Fibroblast of skin of right biceps (primary cell): Measurements from ENCODE around the gene PRSS48.
A peak's percentile ranks its signal among the peaks of the same experiment; 100 is the strongest.
"Not testable (repeated sequence)": the region's sequence is repeated elsewhere in the genome, so short reads cannot be mapped to it uniquely, and the experiment has no call there.

ENCODE experiments used
- DNase-seq: peaks from one replicate; pipeline ENCODE4 v3.0.0-alpha.2; 2013

PRSS48 gene

DNA sequence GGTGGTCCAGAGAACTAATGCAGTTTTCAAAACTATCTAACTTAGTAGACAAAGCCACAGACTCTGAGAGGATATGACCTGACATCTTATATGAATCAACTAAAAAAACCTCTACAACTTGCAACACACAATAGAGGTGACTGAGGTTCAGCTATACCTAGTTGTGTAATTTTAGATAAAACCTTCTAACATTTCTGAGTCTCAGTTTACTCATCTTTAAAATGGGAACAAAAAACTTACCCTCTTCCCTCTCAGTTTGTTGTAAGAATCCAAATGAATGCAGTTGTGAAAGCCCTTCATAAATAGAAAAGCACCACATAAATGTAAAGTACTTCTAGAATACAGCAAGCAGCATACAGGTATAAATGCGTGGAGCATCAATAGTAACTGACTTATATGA, 42.5 kb downstream of the PRSS48 start:
- no peak for DNase-seq

DNA sequence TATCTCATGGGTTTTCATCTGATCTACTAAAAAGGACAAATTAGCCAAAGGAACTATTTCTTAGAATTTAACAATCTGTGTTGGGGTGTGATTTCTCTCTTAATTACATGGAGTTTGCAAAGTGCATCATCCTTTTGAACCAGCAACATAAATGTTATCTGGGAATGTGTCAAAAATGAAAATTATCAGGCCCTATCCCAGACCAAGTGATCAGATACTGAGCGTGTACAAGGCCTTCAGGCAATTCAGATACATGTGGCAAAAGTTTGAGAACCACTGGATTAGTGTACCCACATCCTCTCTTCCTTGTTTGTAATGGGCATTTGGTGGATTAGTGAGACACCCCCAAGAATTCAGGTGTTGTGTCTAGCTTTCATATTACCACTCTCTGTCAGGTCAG, 44.6 kb downstream of the PRSS48 start:
- DNase-seq, result no peak

DNA sequence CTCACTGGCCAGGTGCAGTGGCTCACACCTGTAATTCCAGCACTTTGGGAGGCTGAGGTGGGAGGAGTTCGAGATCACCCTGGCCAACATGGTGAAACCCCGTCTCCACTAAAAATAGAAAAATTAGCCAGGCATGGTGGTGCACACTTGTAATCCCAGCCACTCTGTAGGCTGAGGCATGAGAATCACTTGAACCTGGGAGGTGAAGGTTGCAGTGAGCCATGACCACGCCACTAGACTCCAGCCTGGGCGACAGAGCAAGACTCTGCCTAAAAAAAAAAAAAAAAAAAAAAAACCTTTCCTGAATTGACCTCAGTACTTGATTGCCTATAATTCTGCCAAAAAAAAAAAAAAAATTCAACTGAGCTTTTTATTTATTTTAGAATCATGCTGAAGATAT, 45.2 kb downstream of the PRSS48 start:
- not testable (repeated sequence) for DNase-seq

DNA sequence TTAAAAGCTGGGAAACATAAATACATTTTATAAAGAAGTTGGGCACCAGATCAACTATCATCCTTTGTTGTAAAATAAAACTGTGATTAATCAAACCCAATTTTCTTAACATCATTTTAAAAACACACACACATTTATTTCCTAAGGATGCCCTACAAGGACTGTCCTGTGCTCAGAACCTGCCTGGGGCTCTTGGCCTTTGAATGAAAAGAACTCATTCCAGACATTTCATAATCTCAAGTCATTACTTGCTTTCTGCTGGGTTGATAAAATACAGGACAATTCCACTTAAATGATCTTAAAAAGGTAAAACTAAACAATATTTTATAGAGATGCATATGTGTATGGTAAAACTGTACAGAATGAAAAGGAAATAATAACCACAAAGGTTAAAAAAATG, 45.6 kb downstream of the PRSS48 start:
- DNase-seq, result no peak

DNA sequence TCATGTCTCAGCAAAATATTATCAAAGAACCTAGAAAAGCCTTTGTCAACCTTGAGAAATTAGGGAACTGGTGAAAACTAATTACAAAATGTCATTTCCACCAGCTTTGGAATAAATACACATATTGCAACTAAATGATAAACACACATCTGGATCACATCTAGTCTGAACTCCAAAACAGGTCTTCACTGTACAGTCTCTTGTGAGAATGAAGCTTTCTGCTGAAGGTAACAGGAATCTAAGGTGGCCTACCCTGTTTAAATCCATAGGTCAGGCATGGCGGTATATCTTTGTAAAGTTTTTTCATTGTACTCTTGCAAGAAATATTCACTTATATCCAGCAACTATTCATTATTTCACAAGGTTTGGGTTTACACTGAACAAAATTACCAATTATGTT, 46.7 kb downstream of the PRSS48 start:
- no peak for DNase-seq

DNA sequence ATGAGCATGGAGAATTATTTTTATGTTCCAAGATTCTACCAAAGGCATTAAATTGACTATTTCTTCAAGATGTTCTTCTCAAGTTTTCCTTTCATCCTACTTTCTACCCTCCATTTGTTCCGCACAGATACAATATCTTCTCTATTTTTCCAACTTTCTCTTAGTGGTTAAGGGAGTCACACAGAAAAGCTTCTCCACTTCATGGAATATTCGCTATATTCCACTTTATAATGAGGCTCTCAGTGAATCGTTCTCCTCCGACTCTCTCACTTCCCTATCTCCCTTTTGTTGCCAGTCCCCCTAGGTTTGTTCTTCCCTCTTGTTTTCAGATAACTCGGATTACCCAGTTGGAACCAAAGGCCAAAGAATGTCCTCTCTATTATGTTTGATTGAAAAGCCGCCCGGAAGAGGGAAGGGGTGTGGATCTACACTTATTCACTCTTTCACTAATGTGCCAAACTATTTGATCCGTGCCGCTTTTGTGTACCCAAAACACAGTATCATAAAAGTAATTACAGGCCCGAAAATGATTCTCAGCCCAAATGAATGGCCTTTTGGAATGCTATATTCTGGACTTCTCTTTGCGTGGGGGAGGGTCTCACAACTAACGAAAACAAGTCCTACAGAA, 47.3 kb downstream of the PRSS48 start:
- DNase-seq, result no peak

DNA sequence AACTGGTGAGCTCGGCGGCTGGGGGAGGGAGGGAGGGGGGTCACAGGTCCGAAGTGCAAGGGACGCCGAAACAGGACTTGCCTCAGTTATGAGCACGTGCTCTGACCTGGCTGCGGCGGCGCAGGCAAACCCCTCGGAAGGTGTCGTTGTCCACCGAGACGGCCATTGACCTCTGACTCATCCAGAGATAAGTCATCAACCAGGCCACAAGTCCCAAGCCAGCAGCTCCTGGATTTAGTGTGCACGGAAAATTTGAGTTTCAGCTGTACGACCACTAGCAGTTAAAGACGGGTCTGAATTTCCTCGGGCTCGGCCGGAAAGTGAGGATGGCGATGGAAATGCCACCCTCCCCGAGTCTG, 47.8 kb downstream of the PRSS48 start:
- DNase-seq, result peak; percentile 49

DNA sequence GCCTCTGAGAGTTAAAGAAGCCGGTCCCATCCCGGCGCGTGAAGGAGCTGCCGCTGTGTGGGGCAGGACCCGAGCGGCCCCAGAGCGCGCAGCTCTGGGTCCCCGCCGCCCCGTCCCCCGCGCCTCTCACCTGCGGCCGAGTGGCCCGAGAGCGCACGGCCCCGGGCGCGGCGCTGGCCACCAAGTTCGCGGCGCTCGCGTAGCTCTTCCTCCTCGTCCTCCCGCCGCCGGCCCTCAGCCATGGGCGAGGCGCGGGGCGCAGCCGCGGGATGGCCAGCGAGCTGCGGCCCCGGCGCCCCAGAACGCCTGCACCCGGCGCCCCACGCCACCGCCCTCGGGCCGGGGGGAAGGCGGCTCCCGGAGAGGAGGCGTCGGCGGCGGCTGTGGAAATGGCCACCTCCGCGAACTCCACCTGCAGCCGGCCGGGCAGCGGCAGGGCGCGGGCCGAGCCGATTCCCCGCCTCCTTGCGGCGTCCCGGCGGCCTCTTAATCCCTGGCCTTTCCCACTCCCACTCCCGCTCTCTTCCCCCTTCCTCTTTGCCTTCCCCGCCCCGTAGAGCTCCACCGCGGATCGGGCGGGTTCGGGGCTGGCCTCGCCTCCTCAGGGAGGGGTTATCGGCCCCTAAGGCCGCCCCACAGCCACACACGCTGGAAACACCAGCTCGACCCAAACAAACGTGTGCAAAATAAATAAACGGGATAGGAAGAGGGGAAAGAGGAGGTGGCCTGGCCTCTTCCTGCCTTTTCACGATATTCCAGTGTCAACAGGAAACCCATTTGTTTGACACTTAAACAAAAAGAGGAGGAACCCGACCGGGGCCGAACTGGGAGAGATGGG, 48.4 kb downstream of the PRSS48 start, which contains the start of gene SH3D19:
Gene SH3D19, minus strand, starts transcription at position 495 of the 838 bp plus-strand sequence. Its CDS starts 253 bp downstream, at position 242.
- DNase-seq, result peak; percentile 57

DNA sequence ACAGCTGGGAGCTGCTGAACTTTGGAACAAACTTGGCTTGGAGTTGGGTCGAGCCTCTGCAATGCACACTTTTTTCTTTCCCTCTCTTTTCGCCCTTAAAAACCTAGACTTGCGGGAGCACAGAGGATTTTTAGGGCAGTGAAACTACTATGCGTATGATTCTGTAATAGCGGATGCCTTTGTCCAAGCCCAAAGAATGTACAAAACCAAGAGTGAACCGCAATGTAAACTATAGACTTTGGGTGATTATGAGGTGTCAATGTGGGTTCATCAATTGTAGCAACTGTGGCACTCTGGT, 48.9 kb downstream of the PRSS48 start:
- DNase-seq, result no peak

DNA sequence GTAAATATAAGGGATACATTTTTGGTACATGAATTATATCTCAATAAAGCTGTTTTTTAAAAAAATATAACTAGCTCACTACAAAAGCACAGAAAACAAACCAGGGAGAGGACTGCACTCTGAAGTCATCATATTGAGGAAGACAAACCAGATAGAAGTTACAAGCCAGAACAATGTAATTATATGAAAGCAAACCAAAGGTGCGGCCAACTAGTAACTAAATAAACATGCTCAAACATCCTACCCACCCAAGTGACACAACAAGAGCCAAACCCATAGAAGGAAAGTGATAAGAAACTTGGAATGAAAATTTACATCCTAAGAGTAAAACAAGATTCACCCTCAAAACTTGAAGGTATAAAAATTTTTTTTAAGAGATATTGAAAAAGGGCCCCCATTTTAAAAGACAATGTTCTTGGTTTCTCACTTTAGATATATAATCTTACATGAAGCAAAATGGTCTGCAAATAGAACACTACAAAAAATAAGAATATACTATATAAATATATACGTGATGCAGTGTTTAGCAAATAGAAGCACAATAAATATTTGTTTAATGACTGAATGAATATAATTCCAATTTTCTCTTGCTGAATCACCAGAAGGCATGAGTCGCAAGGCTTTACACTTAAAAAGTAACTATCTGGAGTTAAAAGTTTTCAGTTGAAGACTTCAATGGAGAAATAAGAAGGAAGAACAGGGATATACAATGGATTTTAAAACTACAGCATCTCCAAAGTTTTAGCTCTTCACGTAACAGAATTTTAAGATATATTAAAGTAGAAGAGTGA, 52.5 kb downstream of the PRSS48 start:
- peak; percentile 49 for DNase-seq

DNA sequence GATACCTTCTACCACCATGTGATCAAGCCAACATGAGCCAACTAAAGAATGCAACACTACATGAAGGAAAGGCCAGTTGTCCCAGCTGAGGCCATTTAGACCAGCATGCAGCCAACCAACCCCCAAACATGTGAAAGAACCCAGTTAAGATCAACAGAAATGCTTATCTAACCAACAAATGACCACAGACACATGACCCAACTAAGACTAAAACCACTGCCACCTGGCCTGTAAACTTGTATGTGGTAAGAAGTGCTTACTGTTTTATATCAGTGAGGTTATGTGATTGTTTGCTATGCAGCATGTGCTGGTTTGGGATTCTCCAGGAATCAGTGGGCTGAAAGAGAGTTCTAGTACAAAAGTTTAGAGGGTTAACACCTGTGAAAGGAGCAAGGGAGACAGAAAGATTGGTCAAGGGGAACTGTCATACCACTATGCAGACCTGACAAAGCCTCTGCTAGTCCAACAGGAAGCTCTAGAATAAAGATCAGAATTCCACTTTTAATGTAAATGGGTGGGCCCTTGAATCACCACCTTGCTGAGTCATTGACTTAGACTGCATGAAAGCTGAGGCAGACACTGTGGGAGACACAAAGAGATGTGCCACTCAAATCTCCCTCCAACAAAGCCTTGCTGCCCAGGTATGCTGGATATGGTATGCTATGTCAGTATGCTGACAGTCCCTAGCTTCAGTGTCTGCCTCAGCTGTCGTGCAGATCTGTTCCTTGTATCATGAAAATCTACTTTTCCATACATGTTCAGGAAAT, 54.5 kb downstream of the PRSS48 start:
- peak; percentile 49 for DNase-seq

DNA sequence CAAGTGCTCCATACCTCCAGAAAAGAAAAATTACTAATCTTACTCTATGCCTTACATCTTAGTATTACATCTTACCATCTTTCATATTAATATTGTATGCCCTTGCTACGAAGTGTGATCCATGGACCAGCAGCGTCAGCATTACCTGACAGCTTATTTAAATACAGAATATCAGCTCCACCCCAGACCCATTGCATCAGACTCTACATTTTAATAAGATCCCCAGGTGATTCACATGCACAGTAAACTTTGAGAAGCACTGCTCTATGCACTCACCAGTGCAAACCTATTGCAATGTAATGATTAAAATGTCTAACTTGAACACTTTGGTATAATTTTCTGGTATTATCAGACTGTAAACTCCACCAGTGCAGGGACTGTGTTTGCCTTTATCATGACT, 62.5 kb downstream of the PRSS48 start:
- DNase-seq, result no peak

DNA sequence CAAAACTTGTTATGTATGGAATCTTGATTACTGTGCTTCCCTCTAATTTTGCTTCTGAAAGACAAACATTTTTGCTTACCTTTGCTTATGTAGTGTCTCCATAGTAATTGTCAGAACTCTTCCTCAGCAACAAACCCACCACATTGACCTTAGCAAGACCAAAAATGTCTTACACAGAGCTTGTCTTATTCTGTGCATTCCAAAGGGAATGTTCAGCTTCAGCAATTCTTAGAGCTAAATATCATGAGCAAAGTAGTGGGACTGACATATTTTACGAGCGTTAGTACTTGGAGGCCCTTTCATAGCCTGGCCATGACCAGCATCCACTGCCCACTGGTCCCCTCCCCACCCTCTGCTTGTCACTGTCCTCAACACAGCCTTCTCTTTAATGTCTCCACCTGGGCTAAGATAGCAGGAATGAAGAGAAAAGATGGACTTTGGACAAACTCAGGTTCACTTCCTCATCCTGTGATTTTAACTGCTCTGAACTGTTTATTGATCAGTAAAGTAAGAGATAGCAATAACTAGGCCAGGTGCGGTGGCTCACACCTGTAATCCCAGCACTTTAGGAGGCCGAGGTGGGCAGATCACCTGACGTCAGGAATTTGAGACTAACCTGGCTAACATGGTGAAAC, 63.9 kb downstream of the PRSS48 start:
- no peak for DNase-seq
